GM12892 (cell line): ENCODE data around the gene MMP14.

Source experiments
- DNase-seq: peaks from one replicate; pipeline ENCODE4 v3.0.0; 2011; ENCODE audit not compliant: insufficient read length
- FAIRE-seq: peaks from 2 replicates; lab custom pipeline; 2011; peaks lifted over from hg19 to GRCh38; lab: Jason Lieb, UNC
- POLR2A ChIP-seq: IDR thresholded peaks from 2 replicates; pipeline ENCODE4 v1.6.1; 2011; ENCODE audit warnings: low read depth, low read length, control low read depth
- POLR2AphosphoS5 ChIP-seq: IDR thresholded peaks from 2 replicates; pipeline ENCODE4 v1.6.1; 2011; ENCODE audit warnings: low read depth, low read length, control low read depth
- TAF1 ChIP-seq: IDR thresholded peaks from 2 replicates; pipeline ENCODE4 v1.6.1; 2011; ENCODE audit warnings: low read depth, mild to moderate bottlenecking, control low read depth, low read length, borderline replicate concordance

MMP14 gene

GRCh38 chr14:22896760-22897159, 60.4 kb downstream of the MMP14 start:
- TF ChIP-seq POLR2AphosphoS5 (no peak), TAF1 (no peak), POLR2A (no peak)
- FAIRE-seq (no peak), DNase-seq (no peak)

GRCh38 chr14:22897357-22897756, 61.0 kb downstream of the MMP14 start:
- DNase-seq (no peak), FAIRE-seq (no peak)
- TF ChIP-seq TAF1 (no peak), POLR2AphosphoS5 (no peak), POLR2A (no peak)
